HG03442 (cell line): Measurements from ENCODE around the gene RAB34.

Experiments
- ATAC-seq: cut with Tn5 transposase; IDR thresholded peaks from one replicate; pipeline ENCODE4 v1.9.1; 2021; ENCODE audit warnings: mild to moderate bottlenecking, moderate library complexity; ENCODE audit not compliant: unreplicated experiment

The RAB34 gene, protein sequence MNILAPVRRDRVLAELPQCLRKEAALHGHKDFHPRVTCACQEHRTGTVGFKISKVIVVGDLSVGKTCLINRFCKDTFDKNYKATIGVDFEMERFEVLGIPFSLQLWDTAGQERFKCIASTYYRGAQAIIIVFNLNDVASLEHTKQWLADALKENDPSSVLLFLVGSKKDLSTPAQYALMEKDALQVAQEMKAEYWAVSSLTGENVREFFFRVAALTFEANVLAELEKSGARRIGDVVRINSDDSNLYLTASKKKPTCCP

DNA sequence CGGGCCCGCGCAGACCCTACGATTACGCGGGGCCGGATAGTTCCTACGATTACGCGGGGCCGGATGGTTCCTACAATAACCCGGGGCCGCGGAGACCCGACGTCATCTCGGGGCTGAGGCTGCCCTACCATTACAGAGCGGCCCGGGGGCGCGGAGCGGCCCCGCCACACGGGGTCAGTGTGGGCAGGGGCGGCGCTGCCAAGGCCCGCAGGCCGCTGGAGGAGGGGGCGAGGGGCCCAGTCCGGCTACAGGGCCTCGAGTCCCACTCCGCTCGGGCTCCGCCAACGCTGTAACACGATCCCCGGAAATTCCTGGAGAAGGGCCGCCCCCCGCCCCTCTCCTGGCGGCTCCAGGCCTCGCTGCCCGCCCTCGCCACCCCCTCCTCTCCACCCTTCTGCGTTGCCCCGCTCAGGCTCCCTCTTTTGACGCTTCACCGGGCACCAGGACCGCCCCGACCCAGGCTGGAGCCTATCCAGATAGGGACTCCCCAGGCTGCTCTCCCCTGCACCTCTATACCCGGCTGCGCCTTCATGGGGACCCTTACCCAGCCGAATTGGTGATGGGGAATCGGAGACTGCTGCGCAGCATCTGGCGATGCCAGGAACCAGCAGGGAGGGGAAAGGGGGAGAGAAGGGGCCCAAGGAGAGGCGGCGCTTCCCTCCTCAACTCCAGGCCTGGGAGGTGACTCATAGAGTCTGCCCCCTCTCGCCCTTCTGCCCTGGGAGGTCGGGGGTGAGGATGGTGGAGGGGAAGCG lies at the start of gene RAB34:
RAB34 (minus strand) TSS at position 291 of the 755 bp plus-strand sequence. CDS start 602 bp downstream, outside the sequence.
- no peak for ATAC-seq

DNA sequence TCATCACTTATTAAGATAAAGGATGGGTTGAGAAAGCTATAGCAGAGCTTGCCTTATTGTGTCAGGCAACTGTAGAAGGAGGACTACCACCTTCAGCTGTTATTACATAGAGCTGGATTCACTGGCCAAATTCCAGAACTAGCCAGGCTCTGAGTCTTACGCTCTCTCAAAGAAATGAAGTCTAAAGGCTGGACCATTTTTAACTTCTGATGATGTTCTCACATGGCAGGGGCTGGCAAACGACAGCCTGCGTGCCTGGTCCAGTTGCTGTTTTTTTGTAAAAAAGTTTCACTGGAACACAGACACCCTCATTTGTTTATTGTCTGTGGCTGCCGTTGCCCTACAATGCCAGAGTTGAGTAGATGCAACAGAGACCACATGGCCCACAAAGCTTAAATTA lies 47.4 kb upstream of the RAB34 start:
- no peak for ATAC-seq

DNA sequence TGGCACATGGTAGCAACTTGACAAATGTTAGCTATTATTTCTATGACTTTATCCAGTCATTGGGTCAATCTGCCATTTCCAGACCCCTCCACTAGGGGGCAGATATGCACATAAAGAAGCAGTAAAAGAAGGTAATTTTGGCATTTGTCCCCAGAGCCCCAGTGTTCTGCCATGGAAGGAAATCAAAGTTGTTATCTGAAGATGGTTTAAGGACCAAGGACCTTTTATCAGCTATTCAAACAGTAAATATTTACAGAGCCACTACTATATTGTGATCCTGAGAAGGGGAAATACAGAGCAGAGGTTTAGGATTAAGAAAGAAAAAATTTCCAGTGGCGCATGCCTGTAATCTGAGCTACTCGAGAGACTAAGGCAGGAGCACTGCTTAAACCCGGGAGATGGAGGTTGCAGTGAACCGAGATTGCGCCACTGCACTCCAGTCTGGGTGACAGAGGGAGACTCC lies 46.2 kb upstream of the RAB34 start:
- no peak for ATAC-seq

DNA sequence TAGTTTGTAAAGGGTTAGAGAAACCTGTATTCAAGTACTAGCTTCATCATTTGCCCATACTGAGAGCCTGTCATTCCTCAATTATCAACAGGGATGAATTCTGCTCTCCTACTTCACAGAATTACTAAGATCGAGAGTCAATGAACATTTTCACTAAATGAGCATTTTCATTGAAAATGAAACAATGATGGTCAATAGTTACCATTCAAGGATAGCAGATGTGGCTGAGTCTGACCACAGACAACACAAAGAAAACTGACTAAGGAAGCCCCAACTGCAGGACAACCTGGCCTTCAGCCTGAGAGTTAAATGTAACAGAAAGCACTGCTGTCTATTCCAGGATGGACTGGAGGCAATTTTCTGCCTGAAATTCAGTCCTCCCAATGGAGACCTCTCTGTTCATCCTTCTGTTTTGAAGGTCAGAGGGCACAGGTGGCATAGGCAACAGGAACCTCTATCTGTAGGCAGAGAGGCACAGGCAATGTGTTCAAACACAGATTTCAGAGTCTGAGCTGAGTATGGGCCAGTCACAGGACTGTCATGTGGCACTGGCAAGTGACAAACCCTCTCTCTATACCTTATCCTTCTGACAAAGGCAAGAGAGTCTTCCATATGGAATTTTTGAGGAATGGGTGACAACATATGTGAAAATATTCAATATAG lies 45.6 kb upstream of the RAB34 start:
- ATAC-seq = no peak

DNA sequence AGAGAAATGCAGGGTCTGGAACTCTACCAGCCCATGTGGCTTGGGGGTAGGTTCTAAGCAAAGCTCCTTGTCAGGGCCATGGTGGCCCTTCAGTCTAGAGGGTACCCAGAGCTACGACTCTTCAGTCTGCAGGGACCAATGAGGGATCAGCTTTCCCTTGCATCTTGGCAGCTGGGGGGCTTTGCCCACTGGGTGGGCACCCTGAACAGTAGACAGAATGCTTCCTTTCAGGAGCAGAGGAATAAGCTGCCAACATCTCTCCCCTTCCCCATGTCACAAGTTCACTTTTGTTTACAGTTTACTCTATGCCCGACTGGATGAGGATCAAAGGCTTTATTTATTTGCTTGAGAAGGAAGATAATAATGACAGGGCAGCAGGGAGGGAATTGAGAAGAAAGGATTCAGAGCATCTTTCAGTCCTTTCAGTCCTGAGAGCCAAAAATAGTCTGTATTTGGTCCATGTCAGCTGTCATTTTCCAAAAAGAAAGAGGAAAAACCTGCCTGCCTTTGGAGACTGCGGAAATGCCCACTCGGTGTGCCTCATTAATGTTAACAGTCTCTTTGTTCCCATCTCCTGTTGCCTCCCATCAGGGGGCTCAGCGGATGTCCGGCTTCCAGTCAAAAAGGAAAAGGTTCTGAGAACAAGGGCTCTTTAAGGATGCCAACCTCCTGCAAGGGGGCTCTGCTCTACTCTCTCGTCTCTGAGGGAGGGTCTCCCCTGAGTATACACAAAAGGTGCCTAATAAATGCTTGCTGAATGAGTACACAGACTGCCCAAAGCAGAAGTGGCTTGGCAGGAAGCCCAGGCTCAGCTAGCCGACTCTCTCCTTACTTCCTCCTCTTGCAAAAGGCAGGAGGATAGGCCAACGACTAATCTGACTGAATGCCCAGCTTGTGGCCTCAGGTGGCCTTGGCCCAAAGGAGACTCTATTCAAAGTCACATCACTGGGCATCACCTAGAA lies 43.2 kb upstream of the RAB34 start:
- no peak for ATAC-seq

DNA sequence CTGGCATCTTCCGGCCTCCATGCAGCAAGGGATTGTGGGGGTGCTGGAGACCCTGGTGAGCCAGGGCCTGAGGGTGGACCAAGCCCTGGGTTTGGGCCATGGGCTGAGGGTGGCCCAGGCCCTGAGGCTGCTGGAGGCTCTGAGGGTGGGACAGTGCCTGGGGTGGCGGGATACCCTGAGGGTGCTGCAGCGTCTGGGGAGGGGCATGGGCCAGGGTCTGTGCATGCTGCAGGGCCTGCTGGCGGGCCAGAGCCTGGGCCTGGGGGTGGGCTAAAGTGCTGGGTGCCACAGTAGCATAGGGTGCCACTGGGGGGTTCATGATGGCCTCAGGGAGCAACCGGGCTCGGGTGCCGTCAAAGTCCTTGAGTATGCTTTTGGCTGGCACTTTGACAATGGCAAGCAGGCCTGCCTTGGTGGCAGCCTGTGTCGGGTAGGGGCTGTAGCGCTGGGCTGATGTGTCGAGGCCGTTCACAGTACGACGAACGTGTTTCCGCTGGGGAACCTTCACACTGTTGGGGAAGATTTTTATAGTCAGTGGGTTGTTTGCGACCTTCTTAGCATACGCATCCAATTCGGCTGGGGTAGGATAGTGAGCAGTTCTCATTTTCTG lies 41.7 kb upstream of the RAB34 start:
- ATAC-seq = no peak

DNA sequence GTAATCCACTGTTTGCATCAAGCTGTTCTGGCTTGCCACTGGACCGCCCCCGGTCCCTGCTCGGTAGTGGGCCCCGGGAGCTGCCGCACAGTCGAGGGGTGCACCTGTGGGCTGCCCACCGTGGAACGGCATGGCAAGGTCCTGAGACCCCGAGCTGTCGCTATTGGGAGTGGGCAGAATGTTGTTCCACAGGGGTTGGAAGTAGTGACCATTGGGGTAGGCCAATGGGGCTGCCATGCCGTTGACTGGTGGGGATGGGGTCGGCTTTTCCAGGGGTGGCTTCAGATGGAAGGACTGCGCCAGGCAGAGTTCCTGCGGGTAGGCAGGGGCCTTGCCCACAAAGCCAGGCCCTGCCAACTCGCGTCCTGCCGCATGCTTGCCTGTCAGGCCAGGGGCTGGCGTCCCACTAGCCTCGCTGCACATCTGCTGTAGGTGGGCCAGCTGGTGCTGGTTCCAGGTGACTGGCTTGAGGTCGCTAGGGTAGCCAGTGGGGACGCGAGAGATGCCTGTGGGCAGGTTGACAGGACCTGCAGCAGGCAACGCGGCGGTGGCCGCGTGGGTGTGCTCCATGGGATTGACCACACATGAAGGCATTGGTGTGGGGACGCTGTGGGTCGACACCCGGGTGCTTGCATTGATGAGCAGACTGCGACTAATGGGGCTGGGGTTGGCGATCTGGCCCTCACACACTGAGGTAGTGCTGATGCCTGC lies 40.9 kb upstream of the RAB34 start:
- no peak for ATAC-seq

DNA sequence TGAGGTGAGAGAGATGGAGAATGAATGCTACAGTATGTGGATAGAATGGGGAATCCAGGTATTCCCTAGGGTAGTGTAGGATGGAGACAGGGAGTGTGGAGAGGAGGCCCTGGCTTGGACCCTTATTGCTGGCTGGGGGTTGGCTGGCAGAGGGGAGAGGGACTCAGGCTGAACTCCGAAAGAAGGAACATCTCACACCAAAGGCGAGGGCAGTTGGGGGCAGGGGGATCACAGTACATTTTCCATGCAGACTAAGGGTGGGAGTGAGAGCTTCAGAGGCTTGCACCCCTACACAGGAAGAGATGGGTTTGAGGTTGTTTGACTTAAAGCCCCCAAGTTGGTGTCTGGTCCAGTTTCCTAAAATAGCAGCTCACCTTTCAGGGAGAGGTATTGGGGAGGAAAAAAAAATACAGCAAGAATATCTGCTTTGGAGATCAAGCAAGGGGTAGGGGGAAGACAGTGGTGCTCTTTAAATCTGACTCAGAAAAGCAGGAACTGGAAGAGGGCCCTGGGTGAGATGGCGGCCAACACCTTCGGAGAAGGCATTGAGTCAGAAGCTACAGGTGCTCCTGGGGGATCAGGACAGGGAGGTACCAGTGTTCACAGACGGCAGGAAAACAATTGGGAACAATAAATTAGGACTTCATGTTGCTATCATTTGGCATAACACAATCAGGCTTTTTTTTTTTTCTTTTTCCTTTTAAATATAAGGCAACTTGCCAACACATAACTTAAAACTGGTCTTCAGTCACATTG lies 38.6 kb upstream of the RAB34 start:
- no peak for ATAC-seq

DNA sequence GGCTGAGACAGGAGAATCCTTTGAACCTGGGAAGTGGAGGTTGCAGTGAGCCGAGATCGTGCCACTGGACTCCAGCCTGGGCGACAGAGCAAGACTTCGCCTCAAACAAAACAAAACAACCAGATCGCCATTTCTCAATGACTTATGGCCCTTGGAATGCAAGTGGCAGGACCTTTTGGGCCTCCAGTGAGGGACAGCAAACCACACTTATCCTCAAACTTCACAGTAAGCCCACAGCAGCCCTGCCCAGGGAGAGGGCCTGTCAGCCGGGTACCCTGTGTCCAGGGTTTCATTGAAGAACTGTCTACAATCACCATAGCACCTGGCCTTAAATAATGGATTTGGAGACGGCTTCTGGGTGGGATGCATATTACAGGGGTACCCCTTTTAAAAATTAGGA lies 37.8 kb upstream of the RAB34 start:
- ATAC-seq = no peak

DNA sequence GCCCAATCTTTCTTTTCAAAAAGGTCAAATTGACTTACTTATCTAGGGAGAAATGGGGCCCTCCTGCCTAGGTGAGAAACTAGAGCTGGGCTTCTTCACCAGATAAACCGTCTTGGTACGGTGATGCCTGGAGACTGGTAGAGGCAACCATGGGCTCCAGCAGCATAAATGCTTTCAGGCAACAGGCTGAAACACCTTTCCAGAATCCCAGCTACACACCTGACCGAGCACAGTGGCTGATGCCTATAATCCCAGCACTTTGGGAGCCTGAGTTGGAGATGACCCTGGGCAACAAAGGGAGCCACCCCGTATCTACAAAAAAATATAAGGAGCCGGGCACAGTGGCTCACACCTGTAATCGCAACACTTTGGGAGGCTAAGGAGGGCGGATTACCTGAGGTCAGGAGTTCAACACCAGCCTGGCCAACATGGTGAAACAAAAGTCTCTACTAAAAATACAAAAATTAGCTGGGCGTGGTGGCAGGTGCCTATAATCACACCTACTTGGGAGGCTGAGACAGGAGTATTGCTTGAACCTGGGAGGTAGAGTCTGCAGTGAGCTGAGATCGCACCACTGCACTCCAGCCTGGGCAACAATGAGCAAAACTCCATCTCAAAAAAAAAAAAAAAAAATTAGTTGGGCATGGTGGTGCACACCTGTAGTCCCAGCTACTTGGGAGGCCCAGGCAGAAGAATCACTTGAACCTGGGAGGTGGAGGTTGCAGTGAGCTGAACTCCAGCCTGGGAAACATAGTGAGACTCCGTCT lies 34.1 kb upstream of the RAB34 start:
- no peak for ATAC-seq

DNA sequence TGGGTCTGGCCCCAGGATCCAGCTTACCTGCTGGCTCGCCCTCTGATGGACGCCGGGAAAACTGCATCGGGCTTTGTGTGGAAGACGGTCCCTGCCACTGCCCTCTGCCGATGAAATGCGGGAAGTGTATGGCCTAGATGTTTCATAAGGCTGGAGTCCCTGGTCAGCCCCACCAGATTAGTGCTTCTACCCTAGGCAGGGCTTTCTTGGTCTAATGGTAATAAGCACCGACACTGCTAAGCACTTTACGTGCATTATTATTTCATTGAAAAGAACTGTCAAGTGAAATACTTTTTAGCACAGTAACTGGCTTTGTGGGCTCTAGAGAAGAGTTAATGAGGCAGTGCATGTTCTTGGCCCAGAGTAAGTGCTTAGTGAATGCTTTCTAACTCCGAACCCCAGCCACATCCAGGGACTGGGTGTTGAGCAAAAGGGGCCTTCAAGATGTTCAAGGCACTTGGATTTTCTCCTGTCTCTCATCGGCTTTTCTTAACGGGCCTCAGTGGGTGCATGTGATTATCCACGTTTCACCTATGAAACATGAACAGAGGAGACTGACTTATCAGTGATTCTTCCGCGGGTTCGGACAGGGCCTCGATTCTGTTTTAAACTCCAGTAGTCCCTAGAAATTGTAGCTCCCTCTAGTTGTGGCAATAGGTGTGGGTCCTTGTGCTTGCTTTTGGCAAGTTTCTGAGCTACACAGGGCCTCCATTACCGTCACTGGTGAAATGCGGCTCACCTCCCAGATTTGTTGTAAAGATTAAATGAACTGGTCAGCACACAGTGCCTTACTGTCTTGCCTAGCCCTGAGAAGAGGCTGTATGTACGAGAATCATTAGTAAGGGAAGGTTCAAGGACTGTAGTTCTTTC lies 32.7 kb upstream of the RAB34 start:
- ATAC-seq = peak; percentile 79

DNA sequence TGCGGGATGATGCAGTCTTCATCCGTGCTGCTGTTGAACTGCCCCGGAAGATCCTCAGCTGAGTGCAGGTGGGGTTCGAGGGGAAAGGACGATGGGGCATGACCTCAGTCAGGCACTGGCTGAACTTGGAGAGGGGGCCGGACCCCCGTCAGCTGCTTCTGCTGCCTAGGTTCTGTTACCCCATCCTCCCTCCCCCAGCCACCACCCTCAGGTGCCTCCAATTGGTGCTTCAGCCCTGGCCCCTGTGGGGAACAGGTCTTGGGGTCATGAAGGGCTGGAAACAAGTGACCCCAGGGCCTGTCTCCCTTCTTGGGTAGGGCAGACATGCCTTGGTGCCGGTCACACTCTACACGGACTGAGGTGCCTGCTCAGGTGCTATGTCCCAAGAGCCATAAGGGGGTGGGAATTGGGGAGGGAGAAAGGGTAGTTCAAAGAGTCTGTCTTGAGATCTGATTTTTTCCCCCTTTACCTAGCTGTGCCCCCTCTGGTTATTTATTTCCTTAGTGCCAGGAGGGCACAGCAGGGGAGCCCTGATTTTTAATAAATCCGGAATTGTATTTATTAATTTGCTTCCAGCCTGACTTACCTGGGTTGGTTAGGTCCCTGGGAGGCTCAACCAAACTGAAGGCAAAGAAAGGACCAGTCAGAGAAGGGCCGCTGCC lies 32.0 kb upstream of the RAB34 start:
- no peak for ATAC-seq

DNA sequence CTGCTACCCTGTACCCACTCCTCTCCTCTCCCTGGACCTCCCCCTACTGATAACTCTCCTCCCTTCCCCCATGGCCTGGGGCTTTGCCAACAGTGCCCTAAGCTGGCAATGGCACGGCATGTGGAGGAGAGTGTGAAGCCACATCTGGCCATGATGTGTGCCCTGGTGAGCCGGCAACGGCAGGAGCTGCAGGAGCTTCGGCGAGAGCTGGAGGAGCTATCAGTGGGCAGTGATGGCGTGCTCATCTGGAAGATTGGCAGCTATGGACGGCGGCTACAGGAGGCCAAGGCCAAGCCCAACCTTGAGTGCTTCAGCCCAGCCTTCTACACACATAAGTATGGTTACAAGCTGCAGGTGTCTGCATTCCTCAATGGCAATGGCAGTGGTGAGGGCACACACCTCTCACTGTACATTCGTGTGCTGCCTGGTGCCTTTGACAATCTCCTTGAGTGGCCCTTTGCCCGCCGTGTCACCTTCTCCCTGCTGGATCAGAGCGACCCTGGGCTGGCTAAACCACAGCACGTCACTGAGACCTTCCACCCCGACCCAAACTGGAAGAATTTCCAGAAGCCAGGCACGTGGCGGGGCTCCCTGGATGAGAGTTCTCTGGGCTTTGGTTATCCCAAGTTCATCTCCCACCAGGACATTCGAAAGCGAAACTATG lies 31.3 kb upstream of the RAB34 start:
- no peak for ATAC-seq

DNA sequence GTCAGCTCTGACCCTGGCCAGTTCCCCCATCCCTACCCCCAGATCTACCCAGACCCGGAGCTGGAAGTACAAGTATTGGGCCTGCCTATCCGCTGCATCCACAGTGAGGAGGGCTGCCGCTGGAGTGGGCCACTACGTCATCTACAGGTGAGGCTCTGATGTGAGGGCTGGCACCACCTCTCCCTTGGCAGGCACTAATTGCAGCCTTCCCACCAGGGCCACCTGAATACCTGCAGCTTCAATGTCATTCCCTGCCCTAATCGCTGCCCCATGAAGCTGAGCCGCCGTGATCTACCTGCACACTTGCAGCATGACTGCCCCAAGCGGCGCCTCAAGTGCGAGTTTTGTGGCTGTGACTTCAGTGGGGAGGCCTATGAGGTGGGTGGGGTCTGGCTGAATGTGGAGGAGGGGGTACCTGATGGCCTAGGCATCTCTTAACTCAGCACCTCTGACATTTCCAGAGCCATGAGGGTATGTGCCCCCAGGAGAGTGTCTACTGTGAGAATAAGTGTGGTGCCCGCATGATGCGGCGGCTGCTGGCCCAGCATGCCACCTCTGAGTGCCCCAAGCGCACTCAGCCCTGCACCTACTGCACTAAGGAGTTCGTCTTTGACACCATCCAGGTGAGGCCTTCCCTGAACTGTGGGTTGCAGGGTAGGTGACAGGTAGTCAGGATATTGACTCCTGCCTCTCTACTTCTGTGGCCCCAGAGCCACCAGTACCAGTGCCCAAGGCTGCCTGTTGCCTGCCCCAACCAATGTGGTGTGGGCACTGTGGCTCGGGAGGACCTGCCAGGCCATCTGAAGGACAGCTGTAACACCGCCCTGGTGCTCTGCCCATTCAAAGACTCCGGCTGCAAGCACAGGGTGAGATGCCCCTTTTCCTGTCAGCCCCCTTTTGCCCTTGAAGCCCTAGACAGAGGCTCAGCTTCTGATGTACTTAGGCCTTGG lies 30.4 kb upstream of the RAB34 start:
- no peak for ATAC-seq

DNA sequence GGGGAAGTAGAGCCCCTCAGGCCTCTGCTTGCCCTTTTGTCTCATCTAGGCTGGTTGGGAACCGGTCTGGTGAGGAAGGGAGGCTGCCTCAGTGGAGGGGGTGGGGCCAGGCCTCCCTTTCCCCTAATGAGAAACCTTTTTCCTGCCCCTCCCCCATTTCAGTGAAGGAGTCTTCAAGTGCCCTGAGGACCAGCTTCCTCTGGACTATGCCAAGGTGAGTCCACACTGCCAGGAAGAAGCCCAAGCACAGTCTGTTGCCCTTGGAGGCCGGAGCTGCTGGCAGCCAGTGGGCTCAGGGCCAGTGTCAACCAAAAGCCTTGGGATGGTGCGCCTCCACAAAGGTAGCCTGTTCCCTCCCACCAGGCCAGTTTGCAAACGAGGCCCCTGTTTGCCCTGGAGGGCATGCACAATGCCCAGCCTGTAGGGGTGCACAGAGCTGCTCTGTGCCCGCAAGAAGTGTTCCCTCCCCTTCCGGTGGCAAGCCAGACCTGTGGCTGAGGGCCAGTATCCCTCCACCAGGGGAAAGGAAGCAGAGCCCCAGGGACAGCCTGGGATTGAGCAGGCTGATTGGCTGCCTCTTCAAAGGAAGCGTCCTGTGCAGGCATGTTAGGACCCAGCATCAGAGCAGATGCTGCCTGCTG lies 29.5 kb upstream of the RAB34 start:
- no peak for ATAC-seq
